K562 (cell line): ENCODE measurements around the gene TRAPPC5. TPM values are rescaled to one million over a fixed set of nuclear protein-coding genes. Genes with fewer than 3 reads are reported as not detected.

Source experiments
- BRCA1 ChIP-seq, 2 experiments: fragments of 450-650 bp in 1 of 2; sonication (generic) in 1 of 2; formaldehyde crosslinking in 1 of 2; IDR thresholded peaks; 2 replicates each; pipeline versions ENCODE4 v1.5.0 to v1.6.1; 2017 to 2020; ENCODE audit warnings: mild to moderate bottlenecking in 1 of 2, missing genetic modification reagents in 1 of 2
- CEBPZ ChIP-seq: fragments of 150-350 bp; IDR thresholded peaks from 2 replicates; pipeline ENCODE4 v1.6.1; 2014; ENCODE audit warnings: low read depth, mild to moderate bottlenecking, low read length, borderline replicate concordance
- DPF2 ChIP-seq: fragments of 450-650 bp; IDR thresholded peaks from 2 replicates; pipeline ENCODE4 v1.6.1; 2016
- E2F1 ChIP-seq: sonication (generic); formaldehyde crosslinking; IDR thresholded peaks from 2 replicates; pipeline ENCODE4 v1.8.1; 2023; ENCODE audit warnings: mild to moderate bottlenecking, missing genetic modification reagents, moderate library complexity
- EWSR1 ChIP-seq: fragments of 450-650 bp; IDR thresholded peaks from 2 replicates; pipeline ENCODE4 v1.6.1; 2018; ENCODE audit warnings: borderline replicate concordance, mild to moderate bottlenecking, low read depth, moderate library complexity; ENCODE audit not compliant: partially characterized antibody
- JUNB ChIP-seq: fragments of 450-650 bp; formaldehyde crosslinking; conservative IDR thresholded peaks from 2 replicates; pipeline ENCODE4 v1.4.0; 2020; ENCODE audit warnings: mild to moderate bottlenecking
- MBD1 ChIP-seq: fragments of 250-450 bp; sonication (Bioruptor Pico); IDR thresholded peaks from 2 replicates; pipeline ENCODE4 v1.8.0; 2022; ENCODE audit warnings: inconsistent platforms
- NCOA4 ChIP-seq: fragments of 450-650 bp; IDR thresholded peaks from 2 replicates; pipeline ENCODE4 v1.6.1; 2018; ENCODE audit warnings: mild to moderate bottlenecking; ENCODE audit not compliant: partially characterized antibody
- NR3C1 ChIP-seq: sonication (generic); formaldehyde crosslinking; IDR thresholded peaks from 2 replicates; pipeline ENCODE4 v1.8.1; 2022; ENCODE audit warnings: missing genetic modification reagents
- TFAM ChIP-seq: fragments of 250-450 bp; sonication (Bioruptor Pico); conservative IDR thresholded peaks from 2 replicates; pipeline ENCODE4 v1.5.0; 2021; ENCODE audit warnings: mild to moderate bottlenecking, moderate library complexity
- ZNF3 ChIP-seq: fragments of 250-450 bp; sonication (Bioruptor Pico); IDR thresholded peaks from 2 replicates; pipeline ENCODE4 v1.5.0; 2021; ENCODE audit warnings: mild to moderate bottlenecking, moderate library complexity
- ZNF583 ChIP-seq: fragments of 250-450 bp; sonication (Bioruptor Pico); IDR thresholded peaks from 2 replicates; pipeline ENCODE4 v1.4.0; 2020
- ZZZ3 ChIP-seq: fragments of 450-650 bp; IDR thresholded peaks from 2 replicates; pipeline ENCODE4 v1.6.1; 2016; ENCODE audit warnings: antibody characterized with exemption, mild to moderate bottlenecking, moderate library complexity
- polyA plus RNA-seq, 8 experiments: library from polyadenylated mRNA; depleted of rRNA in 4 of 8; stranded (reverse) in 5 of 8; unstranded in 3 of 8; fragments of >200 nt; fragmentation: Nextera tagmentation in 2 of 8; fragmentation: Illumina TruSeq in 1 of 8; extraction: Ambion mirVana in 2 of 8; extraction: Trizol in 1 of 8; gene quantifications; 2 replicates each; pipeline versions ENCODE4 v1.2.1 to v1.2.3, GENCODE V29; 2011 to 2014; ENCODE audit warnings: inconsistent platforms in 1 of 8, missing spikeins in 1 of 8
- total RNA-seq, 7 experiments: library from RNA; depleted of rRNA in 6 of 7; stranded (reverse); fragments of >200 nt in 6 of 7; fragmentation: Illumina TruSeq in 2 of 7; extraction: Trizol in 2 of 7; gene quantifications; 2 replicates each; pipeline versions ENCODE4 v1.2.1 to v1.2.3, GENCODE V29; 2011 to 2021; ENCODE audit warnings: low replicate concordance in 1 of 7
- TF ChIP-seq, protein P1 (sequence below): IDR thresholded peaks from 2 replicates; pipeline ENCODE4 v1.6.1; 2011; ENCODE audit warnings: borderline replicate concordance, low read depth, mild to moderate bottlenecking, moderate library complexity, low read length; ENCODE audit not compliant: insufficient read depth, poor library complexity, severe bottlenecking
- TF ChIP-seq, protein P2 (sequence below), 2 experiments: fragments of 450-650 bp in 1 of 2; sonication (generic) in 1 of 2; formaldehyde crosslinking in 1 of 2; IDR thresholded peaks in 1 of 2; conservative IDR thresholded peaks in 1 of 2; 2 replicates each; pipeline versions ENCODE4 v1.6.1 to v1.8.1; 2016 to 2023; ENCODE audit warnings: mild to moderate bottlenecking in 2 of 2, moderate library complexity in 2 of 2, inconsistent platforms in 1 of 2, missing genetic modification reagents in 1 of 2

The TRAPPC5 gene
- total and polyA plus RNA-seq, 9 of the 15 experiments (the other 6 are each of a cell fraction or from before 2014, with no cell fraction given) = 2.0 to 76.9 (median 29.3) TPM

GRCh38 chr19:7681340-7682174 is 924 bp downstream of the TRAPPC5 start (continued):
- TF ChIP-seq ZNF583 = no peak
- TF ChIP-seq, protein P1, sequence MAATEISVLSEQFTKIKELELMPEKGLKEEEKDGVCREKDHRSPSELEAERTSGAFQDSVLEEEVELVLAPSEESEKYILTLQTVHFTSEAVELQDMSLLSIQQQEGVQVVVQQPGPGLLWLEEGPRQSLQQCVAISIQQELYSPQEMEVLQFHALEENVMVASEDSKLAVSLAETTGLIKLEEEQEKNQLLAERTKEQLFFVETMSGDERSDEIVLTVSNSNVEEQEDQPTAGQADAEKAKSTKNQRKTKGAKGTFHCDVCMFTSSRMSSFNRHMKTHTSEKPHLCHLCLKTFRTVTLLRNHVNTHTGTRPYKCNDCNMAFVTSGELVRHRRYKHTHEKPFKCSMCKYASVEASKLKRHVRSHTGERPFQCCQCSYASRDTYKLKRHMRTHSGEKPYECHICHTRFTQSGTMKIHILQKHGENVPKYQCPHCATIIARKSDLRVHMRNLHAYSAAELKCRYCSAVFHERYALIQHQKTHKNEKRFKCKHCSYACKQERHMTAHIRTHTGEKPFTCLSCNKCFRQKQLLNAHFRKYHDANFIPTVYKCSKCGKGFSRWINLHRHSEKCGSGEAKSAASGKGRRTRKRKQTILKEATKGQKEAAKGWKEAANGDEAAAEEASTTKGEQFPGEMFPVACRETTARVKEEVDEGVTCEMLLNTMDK = peak; percentile 92
- TF ChIP-seq, protein P2, sequence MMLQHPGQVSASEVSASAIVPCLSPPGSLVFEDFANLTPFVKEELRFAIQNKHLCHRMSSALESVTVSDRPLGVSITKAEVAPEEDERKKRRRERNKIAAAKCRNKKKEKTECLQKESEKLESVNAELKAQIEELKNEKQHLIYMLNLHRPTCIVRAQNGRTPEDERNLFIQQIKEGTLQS (IDR thresholded peaks at IDR 0.05) = peak; percentile 29; the same call in 1 of the 2 replicates
- TF ChIP-seq, protein P2 (CRISPR knock-in tag; conservative IDR thresholded peaks at IDR 0.05) = no peak
- no peak for TF ChIP-seq ZNF3 (CRISPR knock-in tag)
- TF ChIP-seq BRCA1 (IDR thresholded peaks at IDR 0.05) = no peak
- no peak for TF ChIP-seq BRCA1 (CRISPR knock-in tag; IDR thresholded peaks at IDR 0.05)
- no peak for TF ChIP-seq TFAM (CRISPR knock-in tag)
- TF ChIP-seq CEBPZ = no peak
- no peak for TF ChIP-seq NCOA4
- TF ChIP-seq NR3C1 = 0 out of 2 replicates have a peak, but pooled peaks have one; percentile 7
- no peak for TF ChIP-seq EWSR1
- TF ChIP-seq E2F1 (CRISPR knock-in tag) = no peak
- no peak for TF ChIP-seq JUNB (CRISPR knock-in tag)
- TF ChIP-seq MBD1 (CRISPR knock-in tag) = peak; percentile 56; the same call in 1 of the 2 replicates
- TF ChIP-seq DPF2 = no peak
- TF ChIP-seq ZZZ3 = no peak
